ENCODE measurements around the gene HSPA2. TPM values are rescaled to one million over a fixed set of nuclear protein-coding genes. Genes with fewer than 3 reads are reported as not detected.

The HSPA2 gene
- polyA plus RNA-seq: 7.0 to 24.7 TPM (median 12.0 TPM) in 3 replicates
- 17.8 TPM for polyA plus RNA-seq (2011; ENCODE audit: low read depth)
- polyA plus RNA-seq (2011; cell fraction: cytosol; rRNA removed): 5.7 and 14.0 TPM in 2 replicates
- polyA plus RNA-seq (2011; cell fraction: nucleus; rRNA removed): 13.2 and 20.8 TPM in 2 replicates
- polyA plus RNA-seq (2012; ENCODE audit: low replicate concordance): 17.5 and 36.4 TPM in 2 replicates
- 8.0 to 47.7 TPM (median 16.7 TPM) in 3 replicates for polyA minus RNA-seq
- polyA minus RNA-seq (2011; cell fraction: cytosol; rRNA and poly(A)+ RNA removed): 49.5 TPM
- polyA minus RNA-seq (2011; cell fraction: nucleus; rRNA and poly(A)+ RNA removed): 13.4 and 19.9 TPM in 2 replicates

GRCh38 chr14:64540208-64541202 lies at the start of gene HSPA2:
HSPA2 (plus strand) TSS chr14:64540741; CDS start chr14:64540850, 109 bp downstream.
- Histone ChIP-seq H3K9me1 (ENCODE audit: control insufficient read depth, extremely low read depth, insufficient read depth, low read length) (no peaks in the 10 kb centered on the region), H2AFZ (ENCODE audit: control insufficient read depth, low read length) (peak within 1 kb of the TSS; percentile 86), H3K36me3 (ENCODE audit: control insufficient read depth in 2 of 2, extremely low read depth in 1 of 2, insufficient read depth in 2 of 2, low read length in 2 of 2) (no peaks in the 10 kb centered on the region), H3K9ac (ENCODE audit: control insufficient read depth, extremely low read depth, insufficient read depth, low read length) (peak within 1 kb of the TSS; percentile 74), H3K4me1 (ENCODE audit: control insufficient read depth, extremely low read depth, insufficient read depth, low read length) (peaks cover 24% of the 10 kb centered on the region), H3K79me2 (ENCODE audit: control insufficient read depth, insufficient read depth, low read length) (peaks cover 9% of the 10 kb centered on the region), H3K4me3 (ENCODE audit: control insufficient read depth in 2 of 3, extremely low read depth in 1 of 3, insufficient read depth in 2 of 3, low read depth in 1 of 3, low read length in 3 of 3) (peak within 1 kb of the TSS; percentile 44 to 72 (median 67)), H3K9me3 (ENCODE audit: control insufficient read depth, low read depth, low read length) (peaks cover 3% of the 10 kb centered on the region), H3K4me2 (ENCODE audit: control insufficient read depth, extremely low read depth, insufficient read depth, low read depth, low read length) (peak within 1 kb of the TSS; percentile 86), H3K27ac (ENCODE audit: control insufficient read depth, insufficient read depth, low read length) (peak within 1 kb of the TSS; percentile 75), H4K20me1 (ENCODE audit: control insufficient read depth, extremely low read depth, insufficient read depth, low read length) (no peaks in the 10 kb centered on the region), H3K27me3 (ENCODE audit: control insufficient read depth, extremely low read depth, insufficient read depth, low read length) (peaks cover 9% of the 10 kb centered on the region)
- dilution Hi-C loops (cut with MboI; ENCODE audit: extremely low pct_ligation_motif_present, low sequenced_read_pairs): no loop called here
- FAIRE-seq (peak; percentile 85), DNase-seq (ENCODE audit: low read depth, low spot score) (peak; percentile 90)
- TF ChIP-seq EZH2 (IDR thresholded peaks at IDR 0.05; ENCODE audit: low read length): no peak
- TF ChIP-seq, protein P1, sequence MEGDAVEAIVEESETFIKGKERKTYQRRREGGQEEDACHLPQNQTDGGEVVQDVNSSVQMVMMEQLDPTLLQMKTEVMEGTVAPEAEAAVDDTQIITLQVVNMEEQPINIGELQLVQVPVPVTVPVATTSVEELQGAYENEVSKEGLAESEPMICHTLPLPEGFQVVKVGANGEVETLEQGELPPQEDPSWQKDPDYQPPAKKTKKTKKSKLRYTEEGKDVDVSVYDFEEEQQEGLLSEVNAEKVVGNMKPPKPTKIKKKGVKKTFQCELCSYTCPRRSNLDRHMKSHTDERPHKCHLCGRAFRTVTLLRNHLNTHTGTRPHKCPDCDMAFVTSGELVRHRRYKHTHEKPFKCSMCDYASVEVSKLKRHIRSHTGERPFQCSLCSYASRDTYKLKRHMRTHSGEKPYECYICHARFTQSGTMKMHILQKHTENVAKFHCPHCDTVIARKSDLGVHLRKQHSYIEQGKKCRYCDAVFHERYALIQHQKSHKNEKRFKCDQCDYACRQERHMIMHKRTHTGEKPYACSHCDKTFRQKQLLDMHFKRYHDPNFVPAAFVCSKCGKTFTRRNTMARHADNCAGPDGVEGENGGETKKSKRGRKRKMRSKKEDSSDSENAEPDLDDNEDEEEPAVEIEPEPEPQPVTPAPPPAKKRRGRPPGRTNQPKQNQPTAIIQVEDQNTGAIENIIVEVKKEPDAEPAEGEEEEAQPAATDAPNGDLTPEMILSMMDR (optimal IDR thresholded peaks at IDR 0.05 in 1 of 3, IDR thresholded peaks at IDR 0.05 in 1 of 3, conservative IDR thresholded peaks at IDR 0.05 in 1 of 3; ENCODE audit: extremely low read depth in 1 of 3, insufficient read depth in 2 of 3, low read length in 3 of 3): peak; percentile 77 to 96 (median 85)

- no peak overlapping the region for H3K4me2 ChIP-seq (ENCODE audit: control insufficient read depth, extremely low read depth, insufficient read depth, low read depth, low read length)
- H3K79me2 ChIP-seq (ENCODE audit: control insufficient read depth, insufficient read depth, low read length): no peaks in the 10 kb centered on the region
- peaks cover 6 to 10% of the 10 kb centered on the region in 2 experiments for H3K36me3 ChIP-seq (ENCODE audit: control insufficient read depth in 2 of 2, extremely low read depth in 1 of 2, insufficient read depth in 2 of 2, low read length in 2 of 2)
- FAIRE-seq (no peak), DNase-seq (ENCODE audit: low read depth, low spot score) (no peak)
- no peak overlapping the region for H3K9ac ChIP-seq (ENCODE audit: control insufficient read depth, extremely low read depth, insufficient read depth, low read length)
- no peaks in the 10 kb centered on the region for H3K9me1 ChIP-seq (ENCODE audit: control insufficient read depth, extremely low read depth, insufficient read depth, low read length)
- H3K4me1 ChIP-seq (ENCODE audit: control insufficient read depth, extremely low read depth, insufficient read depth, low read length): no peaks in the 10 kb centered on the region
- H4K20me1 ChIP-seq (ENCODE audit: control insufficient read depth, extremely low read depth, insufficient read depth, low read length): no peaks in the 10 kb centered on the region
- no peak overlapping the region for H3K27ac ChIP-seq (ENCODE audit: control insufficient read depth, insufficient read depth, low read length)
- H2AFZ ChIP-seq (ENCODE audit: control insufficient read depth, low read length): no peak overlapping the region
- TF ChIP-seq, protein P1 (optimal IDR thresholded peaks at IDR 0.05 in 1 of 3, IDR thresholded peaks at IDR 0.05 in 1 of 3, conservative IDR thresholded peaks at IDR 0.05 in 1 of 3; ENCODE audit: extremely low read depth in 1 of 3, insufficient read depth in 2 of 3, low read length in 3 of 3): no peak
- TF ChIP-seq EZH2 (IDR thresholded peaks at IDR 0.05; ENCODE audit: low read length): no peak
- H3K27me3 ChIP-seq (ENCODE audit: control insufficient read depth, extremely low read depth, insufficient read depth, low read length): no peaks in the 10 kb centered on the region
- dilution Hi-C loops (cut with MboI; ENCODE audit: extremely low pct_ligation_motif_present, low sequenced_read_pairs): no loop called here
- no peak overlapping the region for H3K4me3 ChIP-seq (ENCODE audit: control insufficient read depth in 2 of 3, extremely low read depth in 1 of 3, insufficient read depth in 2 of 3, low read depth in 1 of 3, low read length in 3 of 3)
- H3K9me3 ChIP-seq (ENCODE audit: control insufficient read depth, low read depth, low read length): no peaks in the 10 kb centered on the region
Observed at GRCh38 chr14:64491637-64492036, 48.9 kb upstream of the HSPA2 start.
